8988T (cell line): ENCODE results near the gene SPATA24.
"Not testable (repeated sequence)": the region's sequence is repeated elsewhere in the genome, so short reads cannot be mapped to it uniquely, and the experiment has no call there.

Experiments
- DNase-seq: peaks from one replicate; pipeline ENCODE4 v3.0.0; 2011

The SPATA24 gene

GRCh38 chr5:139416651-139417050, 12.8 kb upstream of the SPATA24 start:
- no peak for DNase-seq

DNA sequence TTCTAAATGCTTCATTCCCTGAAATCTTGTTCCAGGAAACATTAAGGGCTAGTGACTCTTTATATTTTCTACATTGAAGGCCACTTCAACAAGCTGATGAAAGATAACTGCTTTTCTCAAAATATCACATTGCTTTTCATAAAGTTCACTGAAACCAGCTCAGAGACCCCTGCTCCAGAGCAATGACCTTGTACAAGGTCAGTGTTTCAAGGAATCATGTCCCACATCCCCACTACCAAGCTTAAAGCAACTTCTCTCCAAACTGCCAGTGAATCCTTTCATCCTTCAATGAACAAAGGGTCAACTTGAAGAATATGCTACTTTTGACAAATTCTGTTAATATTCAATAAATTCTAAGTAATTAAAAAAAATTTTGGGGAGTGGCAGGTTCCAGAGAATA, 12.0 kb upstream of the SPATA24 start:
- DNase-seq: no peak

GRCh38 chr5:139415221-139415861, 11.5 kb upstream of the SPATA24 start:
- DNase-seq: no peak

DNA sequence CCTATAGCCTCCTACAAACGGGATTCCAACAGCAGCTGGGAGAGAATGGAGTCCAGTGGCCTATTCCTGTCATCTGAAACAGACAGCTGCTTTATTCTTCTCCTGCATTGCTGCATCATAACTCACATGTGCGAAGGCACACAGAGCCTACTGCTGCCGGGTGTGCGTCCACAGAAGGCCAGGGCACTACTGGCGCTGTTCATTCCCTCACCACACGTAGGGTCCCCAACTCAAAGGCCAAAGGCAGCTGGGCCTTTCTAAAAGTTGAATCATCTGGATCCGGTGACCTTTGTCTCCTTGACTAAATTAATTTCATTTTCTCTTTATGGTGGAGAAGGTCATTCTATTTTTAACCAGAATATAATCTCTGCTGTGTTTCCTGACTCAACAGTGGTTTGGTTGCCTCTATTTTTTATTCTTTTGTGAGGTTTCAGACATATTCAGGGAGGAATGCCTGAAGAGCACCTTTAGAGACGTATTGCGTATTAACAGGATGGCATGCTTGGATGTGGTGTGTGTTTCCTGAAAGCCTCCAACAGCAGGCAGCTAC, 10.8 kb upstream of the SPATA24 start:
- no peak for DNase-seq

DNA sequence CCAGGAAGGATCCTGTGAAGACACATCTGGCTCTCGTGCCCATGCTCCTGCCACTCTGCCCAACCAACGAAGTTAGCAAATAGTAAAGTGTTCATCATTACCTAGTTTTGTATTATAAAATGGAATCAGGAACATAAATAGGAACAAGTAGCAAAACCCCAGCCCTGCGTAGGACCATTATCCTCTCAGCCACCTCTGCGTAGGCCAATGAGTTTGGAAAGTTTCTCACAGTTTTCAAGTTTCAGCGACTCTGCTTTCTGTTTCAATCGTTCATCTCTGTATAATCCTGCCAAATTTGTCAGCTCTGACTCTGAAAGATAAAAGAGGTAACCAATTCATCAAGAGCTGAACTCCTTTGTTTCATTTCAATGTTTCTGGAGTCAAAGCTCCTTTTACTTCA, 10.1 kb upstream of the SPATA24 start:
- no peak for DNase-seq

DNA sequence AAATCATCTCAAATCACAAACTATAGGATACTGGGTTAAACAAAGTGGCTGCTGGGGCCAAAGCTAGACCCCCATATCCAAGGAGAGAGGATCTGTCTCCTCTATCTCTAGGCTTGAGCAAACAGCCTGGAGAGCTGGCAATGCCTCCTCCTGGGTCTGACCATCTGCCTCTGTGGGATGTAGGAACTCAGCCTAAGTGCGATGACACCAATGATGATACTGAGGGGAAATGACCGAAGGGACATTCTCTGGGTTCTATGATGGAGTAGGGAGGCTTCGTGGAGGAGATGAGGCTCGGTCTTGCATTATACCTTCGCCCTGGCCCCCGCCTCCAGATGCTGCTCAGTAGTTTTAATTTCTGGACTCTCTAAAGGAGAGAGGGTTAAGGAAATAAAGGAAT, 9.3 kb upstream of the SPATA24 start:
- no peak for DNase-seq

- DNase-seq: no peak
These were observed 7.3 kb upstream of the SPATA24 start for GRCh38 chr5:139410993-139411828.

GRCh38 chr5:139410121-139410992, 6.5 kb upstream of the SPATA24 start:
- no peak for DNase-seq

GRCh38 chr5:139409116-139409515, 5.2 kb upstream of the SPATA24 start:
- not testable (repeated sequence) for DNase-seq

GRCh38 chr5:139408191-139408590, 4.3 kb upstream of the SPATA24 start:
- no peak for DNase-seq

DNA sequence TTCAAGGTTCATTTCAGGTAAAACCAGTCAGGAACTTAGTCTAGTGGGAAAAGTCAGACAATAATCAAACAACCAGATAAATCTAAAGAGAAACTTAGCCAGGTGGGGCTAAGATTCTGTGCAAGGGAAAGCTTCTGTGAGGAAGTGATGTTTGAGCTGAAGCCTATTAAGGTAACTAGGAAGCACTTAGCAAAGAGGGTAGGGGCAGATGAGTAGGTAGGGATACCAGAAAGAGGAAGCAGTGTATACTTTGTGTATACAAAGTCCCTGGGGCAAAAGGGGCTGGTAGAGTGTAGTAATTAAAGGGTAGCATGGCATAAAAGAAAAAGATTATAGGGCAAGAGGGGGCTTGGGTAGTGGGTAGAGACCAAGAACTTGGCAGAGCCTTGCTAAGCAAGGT, 3.6 kb upstream of the SPATA24 start:
- DNase-seq: no peak

GRCh38 chr5:139406963-139407362, 3.1 kb upstream of the SPATA24 start:
- DNase-seq: no peak

DNA sequence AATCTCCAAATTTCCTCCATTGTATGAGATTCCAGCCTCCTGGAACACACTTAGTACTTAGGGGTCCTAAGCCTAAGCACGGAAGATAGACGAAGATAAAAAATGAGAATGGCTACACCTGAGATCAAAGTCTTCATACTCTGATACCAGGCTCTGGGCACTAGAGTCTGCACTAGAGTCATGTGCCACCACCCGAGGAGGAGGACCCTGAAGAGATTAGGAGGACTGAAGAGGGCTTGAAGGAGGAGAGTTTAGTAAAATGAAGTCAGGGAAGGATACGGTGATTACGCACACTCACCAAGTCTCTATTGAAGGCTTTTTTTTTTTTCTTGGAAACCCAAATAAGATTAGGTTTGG, 573 bp upstream of the SPATA24 start:
- no peak for DNase-seq

GRCh38 chr5:139403418-139403786, 487 bp downstream of the SPATA24 start:
- DNase-seq: no peak

DNA sequence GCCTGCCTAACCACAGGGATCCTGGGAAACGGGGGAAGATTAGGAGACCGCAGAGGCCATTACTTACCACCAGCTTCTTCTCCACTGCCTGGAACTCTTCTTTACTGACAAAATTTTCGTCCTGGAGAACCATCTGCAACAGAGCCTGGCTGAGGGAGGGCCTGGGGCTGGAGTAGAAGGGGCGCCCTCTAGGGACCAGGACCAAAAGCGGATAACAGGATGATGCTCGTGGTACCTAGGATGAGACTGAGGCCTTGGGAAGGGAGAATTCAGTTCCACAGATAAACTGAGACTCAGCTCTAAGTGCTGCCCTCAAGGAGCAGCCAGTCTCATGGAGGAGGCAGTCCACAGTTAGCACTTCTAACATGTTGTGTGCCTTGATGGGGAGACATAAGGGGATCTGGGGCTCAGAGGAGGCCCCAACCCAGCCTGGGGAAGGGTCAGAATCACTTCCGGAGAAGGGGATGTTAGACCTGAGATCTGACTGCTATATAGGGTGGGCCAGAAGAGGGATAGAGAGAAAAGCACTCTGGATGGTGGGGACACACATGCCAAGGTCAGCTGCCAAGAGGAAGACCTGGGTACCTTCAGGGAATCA, 1.2 kb downstream of the SPATA24 start:
- DNase-seq: no peak

GRCh38 chr5:139401546-139401945, 2.3 kb downstream of the SPATA24 start:
- DNase-seq: no peak

DNA sequence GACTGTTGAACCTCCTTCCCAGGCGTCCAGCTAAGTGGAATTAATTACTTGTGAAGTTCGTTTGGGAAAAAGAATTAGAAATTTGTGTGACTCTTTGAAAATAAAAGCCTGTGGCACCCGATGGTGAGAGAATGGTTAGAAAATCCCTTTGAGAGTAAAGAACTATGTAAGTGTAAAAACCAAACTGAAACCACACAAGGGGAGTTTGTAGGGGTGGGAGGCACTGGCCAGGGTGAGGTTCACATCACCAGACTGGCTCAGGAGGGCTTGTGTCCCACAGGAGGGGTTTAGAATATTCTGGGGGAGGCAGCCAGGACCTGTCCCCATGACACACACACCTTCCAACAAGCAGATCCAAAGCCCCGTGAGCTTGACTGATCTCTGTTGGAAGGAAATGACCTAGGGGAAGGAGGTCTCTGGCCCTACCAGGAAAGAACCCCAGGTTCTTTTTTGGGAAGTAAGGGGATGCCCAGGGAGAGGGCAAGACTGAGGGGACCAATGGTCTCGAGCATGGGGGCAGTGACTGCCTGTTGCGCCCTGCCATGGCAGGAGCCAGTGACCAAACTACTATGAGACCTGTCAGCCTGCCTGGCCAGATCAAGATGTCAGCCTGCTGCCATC, 4.3 kb downstream of the SPATA24 start:
- no peak for DNase-seq

GRCh38 chr5:139397921-139398320, 6.0 kb downstream of the SPATA24 start:
- no peak for DNase-seq

- DNase-seq: no peak
These were observed 7.2 kb downstream of the SPATA24 start for GRCh38 chr5:139396691-139397090.

DNA sequence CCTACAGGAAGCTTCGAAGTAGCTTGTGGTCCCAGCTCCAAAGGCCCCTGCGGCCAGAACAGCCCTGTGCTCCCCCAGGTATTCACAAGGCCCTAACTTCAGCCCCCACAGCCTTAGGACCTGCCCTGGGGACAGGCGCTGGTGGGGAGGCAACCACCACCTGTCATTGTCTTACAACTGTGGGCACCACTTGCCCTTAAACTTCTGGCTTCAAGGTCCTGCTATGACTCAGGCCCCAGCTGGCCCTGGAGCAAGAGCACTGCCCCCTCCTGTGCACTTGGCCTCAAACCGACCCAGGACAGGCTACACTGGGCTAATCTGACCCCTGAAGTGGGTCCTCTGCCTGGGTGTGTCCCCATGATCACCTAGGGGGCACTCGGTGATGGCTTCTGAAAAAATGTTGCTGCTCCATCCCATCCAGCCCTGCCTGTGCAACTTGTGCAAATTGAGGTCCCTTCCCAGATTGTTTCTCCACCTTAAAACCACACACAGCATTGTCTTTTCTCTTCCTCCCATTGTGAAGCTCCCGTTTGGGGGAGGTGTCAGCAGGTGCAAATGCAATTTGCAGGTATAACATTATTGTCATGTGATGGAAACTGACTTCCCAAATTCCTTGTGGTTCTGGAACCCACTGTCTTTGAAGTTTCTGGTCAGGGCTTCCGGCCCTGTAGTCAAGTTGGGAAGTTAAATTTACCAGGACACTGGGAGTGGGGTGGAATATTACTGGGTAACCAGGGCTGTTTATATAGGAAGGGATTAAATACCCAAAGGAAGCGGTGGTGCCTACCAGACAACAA, 7.8 kb downstream of the SPATA24 start:
- no peak for DNase-seq
